Inflammatory macrophage (primary cell): ENCODE data around the gene EP400.

Experiments used
- DNase-seq, 2 donors: peaks; one replicate each; pipeline ENCODE4 v3.0.0-alpha.2; 2020 to 2022

EP400 gene

DNA sequence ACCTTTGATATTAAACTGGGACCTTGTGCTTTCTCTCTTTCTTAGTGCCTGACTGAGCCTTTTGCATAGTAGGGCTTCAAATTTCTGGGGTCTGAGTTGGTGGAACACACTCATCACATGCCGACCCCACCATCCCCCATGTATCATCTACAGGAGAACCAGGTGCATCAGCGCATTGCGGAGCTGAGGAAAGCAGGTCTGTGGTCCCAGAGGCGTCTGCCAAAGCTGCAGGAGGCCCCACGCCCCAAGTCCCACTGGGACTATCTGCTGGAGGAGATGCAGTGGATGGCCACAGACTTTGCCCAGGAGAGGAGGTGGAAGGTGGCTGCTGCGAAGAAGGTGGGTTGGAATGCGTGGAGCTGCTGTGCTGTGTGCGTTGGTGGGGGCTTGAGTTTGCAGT, 37.8 kb downstream of the EP400 start:
- no peak for DNase-seq

DNA sequence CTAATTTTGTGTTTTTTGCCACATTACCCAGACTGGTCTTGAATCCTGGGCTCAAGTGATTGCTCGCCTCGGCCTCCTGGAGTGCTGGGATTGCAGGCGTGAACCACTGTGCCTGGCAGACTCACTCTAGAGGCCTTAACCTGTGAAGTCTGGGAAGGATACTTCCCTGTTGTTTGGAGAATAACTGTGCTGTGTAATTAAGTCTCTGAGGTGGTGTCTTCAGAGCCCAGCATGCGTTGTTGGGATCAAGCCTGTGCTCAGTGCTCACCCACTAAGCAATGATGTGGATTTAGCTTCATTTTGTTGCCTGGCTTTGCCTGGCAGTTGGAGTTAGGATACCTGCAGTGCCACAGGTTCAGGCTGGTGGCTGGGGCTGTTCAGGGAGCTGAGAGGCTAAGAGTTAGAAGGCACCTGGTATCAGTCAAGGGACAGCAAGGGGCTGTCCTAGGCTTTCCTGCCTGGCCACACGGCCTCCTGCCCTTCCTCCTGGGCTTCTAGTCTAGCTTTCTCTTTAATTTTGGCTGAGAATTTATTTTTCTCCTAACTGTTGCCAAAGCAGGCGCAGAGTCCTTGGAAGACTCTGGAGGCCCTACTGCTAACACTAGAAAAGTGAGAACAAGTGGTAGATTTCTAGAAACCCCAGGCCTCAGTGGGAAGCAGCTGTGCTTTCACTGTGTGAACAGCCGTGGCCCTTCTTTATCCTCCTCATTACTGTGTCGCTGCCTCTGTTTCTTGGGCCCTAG, 38.5 kb downstream of the EP400 start:
- no peak for DNase-seq

DNA sequence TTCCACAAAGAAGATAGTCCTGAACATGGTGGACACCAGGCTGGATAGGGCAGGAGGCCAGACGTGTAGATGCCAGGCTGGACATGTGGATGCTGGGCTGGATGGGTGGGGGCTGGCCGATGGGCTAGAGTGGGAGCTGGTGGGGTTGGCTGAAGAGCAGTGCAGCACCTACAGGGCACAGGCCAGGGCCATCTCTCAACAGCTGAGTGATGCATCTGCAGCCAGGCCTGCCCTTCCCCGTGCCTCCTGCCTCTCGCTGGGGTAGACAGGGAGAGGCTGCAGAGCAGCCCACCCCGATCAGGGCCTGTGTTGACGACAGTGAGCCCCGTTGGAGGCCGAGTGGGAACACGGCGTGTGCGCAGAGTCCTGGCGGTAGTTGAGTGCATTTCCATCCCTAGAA, 39.3 kb downstream of the EP400 start:
- no peak for DNase-seq

DNA sequence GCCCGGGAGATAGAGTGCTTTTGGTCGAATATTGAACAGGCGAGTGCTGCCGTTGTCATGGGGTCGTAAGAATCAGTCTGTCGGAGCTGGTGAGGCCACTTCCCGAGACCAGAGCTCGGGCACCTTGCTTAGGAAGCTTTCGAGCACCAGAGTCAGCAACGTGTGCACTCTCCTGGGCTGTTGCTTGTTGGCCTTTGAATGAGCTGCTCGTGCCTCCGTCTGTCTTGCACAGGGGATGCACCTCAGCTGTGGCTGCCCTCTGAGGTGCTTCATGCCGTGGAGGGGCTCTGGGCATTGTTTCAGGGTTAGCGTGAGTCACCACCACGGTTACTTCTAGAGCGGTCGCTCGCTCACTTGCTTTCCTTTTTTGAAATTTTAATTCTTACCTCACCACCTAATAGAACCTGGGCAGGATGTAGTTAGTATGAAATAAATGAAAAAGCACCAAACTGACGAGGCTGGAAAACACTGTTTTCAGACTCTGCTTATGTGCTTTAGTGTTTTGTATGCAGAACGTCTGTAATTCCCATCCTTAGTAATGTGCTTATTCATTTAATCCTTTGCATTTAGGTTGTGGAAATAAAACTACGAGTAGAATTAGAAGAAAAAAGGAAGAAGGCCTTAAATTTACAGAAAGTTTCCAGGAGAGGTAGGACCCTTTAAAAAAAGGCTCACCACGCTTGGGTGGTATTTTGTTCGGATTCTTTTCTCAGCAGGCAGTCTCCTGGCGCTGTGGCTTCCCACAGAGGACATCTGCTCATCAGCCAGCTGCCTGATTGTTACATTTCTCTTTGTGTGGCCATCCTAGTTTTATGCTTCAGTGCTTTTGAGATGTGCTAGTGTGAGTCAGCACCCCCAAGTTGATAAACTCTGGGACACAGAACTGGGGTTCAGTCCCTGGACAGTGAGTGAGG, 40.6 kb downstream of the EP400 start:
- DNase-seq = no peak

DNA sequence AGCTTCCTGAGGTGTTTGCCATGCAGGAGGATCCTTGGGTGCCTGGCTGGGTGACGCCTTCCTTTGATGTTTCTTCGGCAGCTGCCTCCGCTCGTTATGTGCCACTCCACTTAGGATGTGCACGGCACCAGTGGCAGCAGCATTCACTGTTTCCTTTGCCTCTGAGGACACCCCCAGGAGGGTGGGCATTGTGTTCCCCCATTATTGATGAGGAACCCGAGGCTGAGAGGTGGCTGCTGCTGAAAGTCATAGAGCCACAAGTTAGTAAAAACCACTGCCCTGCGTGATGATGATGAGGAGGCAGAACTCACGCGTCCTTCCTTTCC, 41.2 kb downstream of the EP400 start:
- no peak for DNase-seq

DNA sequence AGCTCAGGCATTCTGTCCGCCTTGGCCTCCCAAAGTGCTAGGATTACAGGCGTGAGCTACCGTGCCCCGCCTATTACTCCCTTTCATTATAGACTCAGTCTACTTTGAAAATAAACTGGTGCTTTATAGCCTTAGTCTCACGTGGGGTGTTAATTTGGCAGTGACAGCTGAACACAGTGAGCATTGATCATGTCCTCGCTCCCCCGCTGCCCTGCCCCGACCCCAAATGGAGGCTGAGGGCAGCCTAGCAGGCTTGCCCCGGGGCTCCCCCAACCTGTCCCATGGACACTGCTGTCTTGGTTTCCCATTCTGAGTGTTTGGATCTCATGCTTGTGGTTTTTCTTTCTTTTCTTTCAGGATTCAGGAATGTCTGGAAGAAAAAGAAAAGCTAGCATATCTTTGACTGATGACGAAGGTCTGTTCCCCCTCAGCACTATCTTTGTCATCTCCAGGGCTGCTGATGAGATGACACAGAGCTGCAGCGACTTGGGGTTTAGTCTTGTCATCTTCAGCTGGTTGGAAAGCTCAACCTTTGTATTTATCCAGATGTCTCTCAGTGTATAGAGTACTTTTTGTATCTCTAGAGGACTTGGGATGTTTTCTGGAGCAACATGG, 42.2 kb downstream of the EP400 start:
- DNase-seq = no peak

DNA sequence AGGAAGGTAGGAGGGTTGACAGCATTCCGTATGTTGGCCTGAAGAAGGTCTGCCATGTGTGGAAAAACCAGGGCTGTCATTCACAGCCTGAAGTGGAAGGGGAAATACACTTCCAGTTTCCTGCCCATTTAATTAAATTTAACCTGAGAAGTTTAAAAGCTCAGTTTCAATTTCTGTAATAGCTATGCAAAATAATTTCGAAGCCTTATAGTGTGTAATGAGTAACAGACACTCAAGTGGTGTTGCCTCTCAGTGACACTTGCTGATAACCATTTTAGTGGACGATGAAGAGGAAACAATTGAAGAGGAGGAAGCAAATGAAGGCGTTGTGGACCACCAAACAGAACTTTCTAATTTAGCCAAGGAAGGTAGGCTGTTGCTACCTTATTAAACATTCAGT, 44.8 kb downstream of the EP400 start:
- DNase-seq = no peak

DNA sequence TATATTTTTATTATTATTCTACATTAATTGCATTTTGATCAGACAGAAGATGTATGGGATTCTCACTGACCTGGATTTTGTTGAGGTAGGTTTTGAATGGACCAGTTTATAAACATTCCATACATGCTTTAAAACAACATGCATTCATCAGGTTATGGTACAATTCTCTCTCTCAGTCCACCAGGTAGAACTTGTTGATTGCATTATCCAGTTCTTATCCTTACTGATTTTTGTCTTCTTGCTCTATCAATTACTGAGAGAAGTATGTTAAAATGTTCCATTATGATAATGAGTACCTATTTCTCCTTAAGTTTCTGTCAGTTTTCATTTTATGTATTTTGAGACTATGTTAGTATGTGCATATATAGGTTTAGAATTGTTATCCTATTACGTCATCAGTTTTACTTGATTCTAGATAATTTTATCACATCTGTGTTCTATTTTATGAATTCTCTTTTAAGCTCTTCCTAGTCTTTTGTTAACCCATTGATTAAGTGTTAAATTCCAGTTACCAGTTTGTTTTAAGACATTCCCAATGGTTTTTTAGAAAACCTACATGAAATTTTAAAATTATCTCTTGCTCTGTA, 50.6 kb downstream of the EP400 start:
- no peak for DNase-seq

DNA sequence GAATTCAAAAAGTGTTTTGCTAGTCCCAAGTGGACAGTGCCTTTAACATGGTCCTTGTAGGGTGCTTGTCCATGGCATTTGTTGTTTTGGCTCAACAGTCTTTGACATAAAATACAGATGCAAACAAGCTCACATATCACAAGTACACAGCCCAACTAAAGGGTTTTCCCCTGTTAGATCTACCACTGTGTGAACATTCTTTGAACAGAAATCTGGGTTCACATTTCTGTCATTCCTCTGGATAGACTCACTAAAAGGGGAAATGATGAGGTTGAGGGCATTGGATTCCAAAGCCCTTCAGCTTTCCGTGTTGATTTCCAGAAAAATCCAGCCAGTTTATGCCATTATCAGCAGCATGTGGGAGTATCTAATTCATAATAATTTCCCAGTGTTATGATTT, 54.1 kb downstream of the EP400 start:
- DNase-seq = no peak

DNA sequence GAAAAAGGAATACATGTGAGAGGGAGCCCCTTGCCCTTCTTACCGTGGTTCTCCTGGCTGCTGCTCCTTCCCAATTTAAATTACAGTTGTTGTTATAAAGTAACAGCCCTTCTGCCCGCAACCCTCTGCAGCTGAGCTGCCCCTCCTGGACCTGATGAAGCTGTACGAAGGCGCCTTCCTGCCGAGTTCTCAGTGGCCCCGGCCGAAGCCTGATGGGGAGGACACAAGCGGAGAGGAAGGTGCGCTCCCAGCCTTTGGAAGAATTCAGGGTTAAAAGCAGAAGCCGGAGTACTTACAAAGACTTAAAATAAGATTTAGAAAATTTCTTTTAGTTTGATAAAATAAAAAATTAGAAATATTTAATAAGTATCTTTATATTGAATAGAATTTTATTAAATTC, 55.2 kb downstream of the EP400 start:
- DNase-seq = no peak

DNA sequence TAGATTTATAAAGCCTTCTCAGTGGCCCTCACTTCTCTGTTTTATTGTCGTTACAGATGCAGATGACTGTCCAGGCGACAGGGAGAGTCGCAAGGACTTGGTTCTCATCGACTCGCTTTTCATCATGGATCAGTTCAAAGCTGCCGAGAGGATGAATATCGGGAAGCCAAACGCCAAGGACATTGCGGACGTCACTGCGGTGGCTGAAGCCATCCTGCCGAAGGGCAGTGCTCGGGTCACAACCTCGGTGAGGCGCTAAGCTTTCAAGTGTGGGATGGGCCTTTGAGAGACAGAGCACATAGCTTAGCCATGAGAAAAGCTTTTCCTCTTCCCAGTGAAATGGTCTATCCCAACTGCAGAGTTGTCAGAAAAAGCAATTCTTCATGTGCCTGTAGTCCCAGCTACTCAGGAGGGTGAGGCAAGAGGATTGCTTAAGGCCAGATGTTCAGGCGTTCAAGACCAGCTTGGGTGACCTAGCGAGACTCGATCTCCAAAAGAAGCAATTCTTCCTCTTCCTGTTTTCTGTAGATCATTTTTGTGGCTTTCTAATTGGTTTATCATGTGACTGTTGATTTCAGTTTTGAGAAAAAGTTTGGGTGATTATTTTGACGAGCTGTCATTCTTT, 56.4 kb downstream of the EP400 start:
- peak in 1 of 2 donors; percentile 31 for DNase-seq

DNA sequence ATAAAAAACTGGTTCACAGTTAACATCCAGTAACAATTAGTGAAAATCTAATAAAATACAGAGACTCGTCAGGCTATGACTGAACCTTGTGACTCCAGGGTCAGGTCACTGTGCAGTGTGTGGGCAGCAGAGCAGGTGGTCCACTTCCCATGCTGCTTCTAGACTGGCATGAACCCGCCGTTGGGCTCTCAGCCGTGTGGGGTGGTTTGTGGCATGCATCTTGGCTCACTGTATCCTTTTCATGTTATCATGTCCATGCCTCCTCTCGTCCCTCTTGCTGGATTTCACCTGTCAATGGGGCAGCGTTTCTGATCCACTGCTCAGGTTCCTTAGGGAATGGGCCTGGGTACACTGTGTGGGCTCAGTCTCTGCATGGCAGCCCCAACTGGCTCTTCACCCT, 57.3 kb downstream of the EP400 start:
- no peak for DNase-seq

DNA sequence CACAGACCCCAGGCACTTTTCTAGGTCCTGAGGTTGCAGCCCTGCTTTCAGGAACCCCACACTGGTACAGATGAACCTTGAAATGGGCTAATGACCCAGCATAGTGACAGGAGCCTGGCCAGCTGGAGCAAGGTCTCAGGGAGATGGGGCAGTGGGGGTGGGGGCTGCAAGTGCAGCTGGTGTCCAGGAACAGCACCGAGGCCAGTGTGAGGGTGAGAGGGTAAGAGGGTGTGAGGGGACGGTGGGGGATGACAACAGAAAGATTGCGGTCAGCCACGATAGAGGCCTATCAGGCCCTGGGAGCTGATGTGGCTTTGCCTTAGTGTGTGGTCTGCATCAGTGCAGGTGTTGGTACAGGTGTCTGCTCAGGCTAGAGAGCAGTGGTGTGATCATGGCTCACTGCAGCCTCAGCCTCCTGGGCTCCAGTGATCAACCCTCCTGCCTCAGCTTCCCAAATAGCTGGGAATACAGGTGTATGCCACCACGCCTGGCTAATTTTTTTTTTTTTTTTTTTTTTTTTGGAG, 59.7 kb downstream of the EP400 start:
- DNase-seq = no peak

DNA sequence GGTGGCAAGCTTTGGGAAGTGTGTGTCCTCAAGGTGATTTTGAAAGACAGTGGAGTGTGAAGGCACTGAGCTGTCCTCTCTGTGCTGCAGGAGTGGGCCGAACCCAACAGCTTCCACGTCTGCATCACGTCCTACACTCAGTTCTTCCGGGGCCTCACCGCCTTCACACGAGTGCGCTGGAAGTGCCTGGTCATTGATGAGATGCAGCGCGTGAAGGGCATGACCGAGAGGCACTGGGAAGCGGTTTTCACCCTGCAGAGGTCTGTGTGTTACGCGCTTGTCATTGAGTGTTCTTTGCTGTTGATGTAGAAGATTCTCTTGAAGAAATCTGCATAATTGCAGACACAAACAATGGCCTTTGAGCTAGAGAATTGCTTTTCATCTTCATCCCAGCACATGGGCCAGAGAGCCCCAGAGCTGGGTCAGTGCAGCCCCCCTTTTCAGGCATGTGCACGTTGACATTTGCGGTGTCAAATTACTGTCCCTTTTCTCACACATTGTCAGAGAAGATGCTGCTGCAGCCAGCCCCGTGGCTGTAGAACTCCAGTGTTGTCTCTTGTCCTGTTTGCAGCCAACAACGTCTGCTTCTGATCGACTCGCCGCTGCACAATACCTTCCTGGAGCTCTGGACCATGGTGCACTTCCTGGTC, 63.3 kb downstream of the EP400 start:
- DNase-seq = no peak

DNA sequence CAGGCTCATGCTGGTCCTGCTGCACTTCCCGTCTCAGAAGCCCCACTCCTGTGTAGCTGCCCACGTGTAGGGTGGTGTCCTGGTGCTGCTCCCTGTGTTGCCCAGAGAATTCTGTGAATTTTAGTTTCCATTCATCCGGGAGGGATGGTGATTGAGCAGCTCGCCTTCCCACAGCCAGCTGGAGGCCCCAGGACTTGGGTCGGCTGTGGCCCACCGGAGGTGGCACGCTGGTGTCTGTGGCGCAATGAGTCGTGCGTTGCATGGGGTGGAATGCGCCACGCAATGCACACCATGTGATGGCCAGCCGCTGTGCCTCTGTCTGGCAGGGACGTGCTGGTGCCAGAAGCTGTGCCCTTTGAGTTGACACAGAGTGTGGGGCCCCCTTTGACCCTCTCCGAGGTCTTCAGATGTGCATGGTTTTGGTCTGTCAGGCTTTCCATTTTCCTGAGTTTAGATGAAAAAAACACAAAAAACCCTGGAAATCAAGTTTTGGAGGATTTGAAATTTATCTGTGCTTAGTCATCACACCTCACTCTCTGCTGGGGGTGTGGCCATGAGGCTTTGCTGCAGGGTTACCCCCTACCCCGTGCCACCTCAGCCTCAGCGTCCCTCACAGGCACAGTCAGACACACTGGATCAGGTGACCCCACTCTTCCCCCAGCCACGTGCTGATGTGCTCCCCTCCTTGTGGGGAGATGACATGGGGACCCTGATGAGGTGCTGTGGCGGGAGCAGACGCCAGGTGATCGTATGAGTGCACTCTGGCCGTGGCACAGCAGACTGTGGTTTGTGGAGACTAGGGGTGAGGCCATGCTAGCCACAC, 64.6 kb downstream of the EP400 start:
- DNase-seq = no peak

DNA sequence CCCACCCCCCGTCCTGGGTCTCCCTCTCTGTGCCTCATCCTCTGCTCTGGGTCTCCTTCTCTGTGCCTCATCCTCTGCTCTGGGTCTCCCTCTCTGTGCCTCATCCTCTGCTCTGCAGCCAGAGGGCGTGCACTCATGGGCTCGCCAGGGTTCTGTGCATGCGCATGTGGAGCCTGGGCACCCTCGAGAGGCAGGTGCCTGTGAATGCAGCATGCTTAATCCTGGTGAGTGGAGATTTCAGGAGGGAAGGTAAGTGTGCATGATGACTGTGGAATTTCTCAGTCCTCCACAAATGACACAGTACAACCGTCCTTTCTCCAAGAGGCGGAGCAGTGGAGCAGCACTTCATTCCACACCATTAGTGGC, 65.2 kb downstream of the EP400 start:
- no peak for DNase-seq

DNA sequence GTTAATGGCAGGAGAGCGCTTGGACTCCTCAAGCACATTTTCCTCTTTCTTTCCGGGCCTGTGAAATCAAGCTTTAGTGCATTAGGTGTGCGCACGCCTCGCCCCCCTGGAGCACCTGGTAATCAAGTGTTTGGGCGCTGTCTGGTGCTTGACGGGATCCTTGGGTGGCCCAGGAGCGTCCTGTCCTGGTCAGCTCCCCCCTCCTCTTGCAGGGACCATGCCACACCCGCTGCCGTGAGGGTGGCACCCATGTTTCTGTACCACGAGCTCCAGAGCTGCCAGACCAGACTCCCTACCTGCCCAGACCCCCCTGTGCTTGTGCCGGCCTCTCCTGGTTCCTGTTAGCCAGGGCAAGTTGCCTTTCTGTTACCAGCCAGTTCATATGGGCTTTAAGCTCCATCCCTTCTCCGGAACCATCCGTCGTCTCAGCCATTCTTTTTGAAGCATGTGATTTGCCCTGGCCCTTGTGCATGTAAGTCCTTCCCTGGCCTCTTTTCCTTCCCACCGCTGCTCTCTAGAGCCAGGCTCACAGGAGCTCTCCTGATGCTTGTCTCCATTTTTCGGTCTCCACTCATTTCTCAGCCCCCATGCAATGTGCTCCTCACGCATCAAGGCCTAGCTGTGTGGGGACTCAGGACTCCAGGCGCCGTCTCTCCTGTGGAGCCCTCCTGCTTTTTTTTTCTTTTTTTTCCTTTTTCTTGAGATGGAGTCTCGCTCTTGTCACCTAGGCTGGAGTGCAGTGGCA, 66.1 kb downstream of the EP400 start:
- DNase-seq = no peak

DNA sequence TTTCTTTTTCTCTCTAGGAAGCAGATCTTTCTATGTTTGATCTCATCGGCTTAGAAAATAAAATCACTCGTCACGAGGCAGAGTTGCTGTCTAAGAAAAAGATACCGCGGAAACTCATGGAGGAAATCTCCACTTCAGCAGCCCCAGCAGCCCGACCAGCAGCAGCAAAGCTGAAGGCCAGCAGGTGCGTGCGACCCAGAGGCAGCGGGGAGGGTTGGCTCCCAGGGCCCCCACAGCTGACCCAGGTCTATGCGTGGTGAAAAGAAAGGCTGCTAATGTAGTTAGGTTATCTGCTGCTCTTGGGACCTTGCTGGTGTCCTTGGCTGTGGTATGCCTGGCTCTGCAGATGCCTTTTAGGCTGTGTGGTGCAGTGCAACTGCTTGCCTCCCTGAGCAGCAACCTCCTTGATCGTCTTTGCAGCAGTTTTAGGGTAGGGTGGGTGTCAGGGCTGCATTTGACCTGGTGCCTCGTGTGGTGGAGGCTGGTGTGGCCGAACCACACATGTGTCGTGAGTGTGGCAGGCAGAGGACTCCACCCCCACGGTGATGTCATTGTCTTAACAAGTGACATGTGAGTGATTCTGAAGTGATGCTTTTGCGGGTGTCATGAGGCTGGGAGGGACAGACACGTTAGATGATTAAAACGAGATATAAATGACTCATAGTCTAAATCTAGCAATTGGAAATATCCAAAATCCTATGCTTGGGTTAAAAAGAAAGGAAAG, 68.6 kb downstream of the EP400 start:
- DNase-seq = peak in 1 of 2 donors; percentile 8

DNA sequence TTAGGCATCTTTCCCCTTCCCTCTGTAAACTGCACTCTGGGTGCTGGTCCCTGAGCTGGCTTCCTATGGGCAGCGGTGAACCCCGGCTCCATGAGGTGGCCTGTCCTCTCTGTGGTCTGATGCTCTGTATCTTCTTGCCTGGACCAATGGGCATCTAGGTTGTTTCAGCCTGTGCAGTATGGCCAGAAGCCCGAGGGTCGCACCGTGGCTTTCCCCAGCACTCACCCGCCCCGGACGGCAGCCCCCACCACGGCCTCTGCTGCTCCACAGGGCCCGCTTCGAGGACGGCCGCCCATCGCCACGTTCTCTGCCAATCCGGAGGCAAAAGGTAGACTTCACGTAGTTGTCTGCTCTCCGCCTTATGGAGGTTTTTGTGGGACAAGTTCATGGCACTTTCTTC, 70.1 kb downstream of the EP400 start:
- no peak for DNase-seq

DNA sequence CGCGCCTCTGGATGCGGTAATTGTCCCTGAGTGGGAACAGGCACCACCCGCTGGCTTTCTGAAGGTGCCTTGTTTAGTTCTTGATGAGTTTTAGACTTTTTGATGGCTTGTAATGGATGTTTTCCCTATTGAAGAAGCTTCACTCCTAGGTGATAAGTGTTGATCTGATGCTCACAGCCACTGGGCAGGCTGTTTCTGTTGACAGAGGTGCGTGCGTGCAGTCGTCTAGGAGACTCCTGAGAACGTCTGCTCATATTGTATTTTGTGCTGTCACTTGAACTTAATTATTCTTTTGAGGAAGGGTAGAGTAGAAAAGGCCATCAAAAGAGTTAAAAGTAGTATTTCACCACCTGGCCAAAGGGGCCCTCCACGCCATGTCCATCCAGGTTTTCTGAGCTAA, 70.5 kb downstream of the EP400 start:
- no peak for DNase-seq
